Measurements from ENCODE around the gene DEK.

DNA sequence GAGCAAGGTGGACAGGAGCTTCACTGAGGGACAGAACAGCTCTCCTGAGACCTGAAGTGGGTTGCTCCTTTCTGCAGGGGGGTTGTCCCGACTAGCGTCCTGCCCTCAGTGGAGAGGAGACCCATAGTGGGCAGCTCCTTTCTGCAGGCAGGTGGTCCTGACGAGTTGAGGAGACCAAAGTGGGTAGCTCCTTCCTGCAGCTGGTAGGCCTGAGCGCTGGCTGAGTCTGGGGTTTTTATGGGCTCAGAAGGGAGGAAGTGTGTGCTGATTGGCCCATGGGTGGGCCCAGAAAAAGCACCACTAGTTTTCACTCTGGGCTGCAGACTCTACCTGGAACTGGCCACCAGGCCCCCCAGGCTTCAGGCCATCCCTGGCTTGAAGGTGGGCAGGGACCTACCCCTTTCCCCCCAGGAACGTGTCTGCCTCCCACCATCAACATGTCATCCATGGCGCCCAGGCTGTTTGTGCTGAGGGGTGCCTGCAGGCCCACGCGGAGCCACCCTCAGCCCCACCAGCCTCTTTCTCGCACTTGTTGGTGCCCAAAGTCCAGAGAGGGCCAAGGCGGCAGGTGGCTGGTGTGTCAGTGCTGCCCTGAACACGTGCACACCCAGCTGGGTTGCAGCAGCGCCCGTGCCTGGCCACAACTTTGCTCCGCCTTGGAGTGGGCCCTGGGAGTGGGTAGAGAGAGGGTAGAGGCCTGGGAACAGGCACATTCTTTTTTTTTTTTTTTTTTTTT is 1.6 kb upstream of the DEK start:
- TF ChIP-seq, protein P1, sequence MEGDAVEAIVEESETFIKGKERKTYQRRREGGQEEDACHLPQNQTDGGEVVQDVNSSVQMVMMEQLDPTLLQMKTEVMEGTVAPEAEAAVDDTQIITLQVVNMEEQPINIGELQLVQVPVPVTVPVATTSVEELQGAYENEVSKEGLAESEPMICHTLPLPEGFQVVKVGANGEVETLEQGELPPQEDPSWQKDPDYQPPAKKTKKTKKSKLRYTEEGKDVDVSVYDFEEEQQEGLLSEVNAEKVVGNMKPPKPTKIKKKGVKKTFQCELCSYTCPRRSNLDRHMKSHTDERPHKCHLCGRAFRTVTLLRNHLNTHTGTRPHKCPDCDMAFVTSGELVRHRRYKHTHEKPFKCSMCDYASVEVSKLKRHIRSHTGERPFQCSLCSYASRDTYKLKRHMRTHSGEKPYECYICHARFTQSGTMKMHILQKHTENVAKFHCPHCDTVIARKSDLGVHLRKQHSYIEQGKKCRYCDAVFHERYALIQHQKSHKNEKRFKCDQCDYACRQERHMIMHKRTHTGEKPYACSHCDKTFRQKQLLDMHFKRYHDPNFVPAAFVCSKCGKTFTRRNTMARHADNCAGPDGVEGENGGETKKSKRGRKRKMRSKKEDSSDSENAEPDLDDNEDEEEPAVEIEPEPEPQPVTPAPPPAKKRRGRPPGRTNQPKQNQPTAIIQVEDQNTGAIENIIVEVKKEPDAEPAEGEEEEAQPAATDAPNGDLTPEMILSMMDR (IDR thresholded peaks at IDR 0.05), result no peak
- TF ChIP-seq POLR2A (IDR thresholded peaks at IDR 0.05), result no peak
